H1 (cell line): ENCODE measurements around the gene CCDC33. TPM values are rescaled to one million over a fixed set of nuclear protein-coding genes. Genes with fewer than 3 reads are reported as not detected.

Source experiments
- CTCF ChIA-PET: fragments of 300-600 bp; sonication (Branson Sonifier 250); formaldehyde crosslinking; loops from one replicate; lab custom pipeline; 2021; ENCODE audit not compliant: partially characterized antibody; lab: Charles Lee
- POLR2A ChIA-PET: fragments of 300-600 bp; sonication (Branson Sonifier 250); formaldehyde crosslinking; loops from one replicate; lab custom pipeline; 2021; ENCODE audit warnings: inconsistent platforms; ENCODE audit not compliant: partially characterized antibody; lab: Charles Lee
- DNase-seq, 2 experiments: peaks; one replicate each; pipeline versions ENCODE4 v3.0.0 to v3.0.0-alpha.2; 2010 to 2022; ENCODE audit warnings: low spot score in 2 of 2, low read depth in 1 of 2, mixed read lengths in 1 of 2
- FAIRE-seq: peaks from 2 replicates; lab custom pipeline; 2011; peaks lifted over from hg19 to GRCh38; lab: Jason Lieb, UNC
- H2AFZ ChIP-seq: 2 replicates; pipeline ENCODE4 v1.8.1; 2012; ENCODE audit warnings: low read length, inconsistent platforms
- H2AK5ac ChIP-seq: 2 replicates; pipeline ENCODE4 v1.6.1; 2013; ENCODE audit warnings: low read depth, low read length
- H2BK120ac ChIP-seq: replicated peaks from 2 replicates; pipeline ENCODE3; 2013; ENCODE audit warnings: low read depth, low read length, inconsistent platforms
- H2BK12ac ChIP-seq: 2 replicates; pipeline ENCODE4 v1.6.1; 2013; ENCODE audit warnings: low read depth, low read length
- H2BK15ac ChIP-seq: 2 replicates; pipeline ENCODE4 v1.6.1; 2013; ENCODE audit warnings: low read length
- H2BK20ac ChIP-seq: 2 replicates; pipeline ENCODE4 v1.6.1; 2013; ENCODE audit warnings: low read length
- H2BK5ac ChIP-seq: 2 replicates; pipeline ENCODE4 v1.6.1; 2013; ENCODE audit warnings: low read depth, low read length
- H3K14ac ChIP-seq: 2 replicates; pipeline ENCODE4 v1.6.1; 2013; ENCODE audit warnings: inconsistent platforms; ENCODE audit not compliant: insufficient read length
- H3K18ac ChIP-seq: 2 replicates; pipeline ENCODE4 v1.6.1; 2013; ENCODE audit warnings: low read length; ENCODE audit errors: extremely low read depth
- H3K23ac ChIP-seq: 2 replicates; pipeline ENCODE4 v1.6.1; 2013; ENCODE audit warnings: inconsistent platforms; ENCODE audit not compliant: insufficient read length
- H3K23me2 ChIP-seq: 2 replicates; pipeline ENCODE4 v1.6.1; 2013; ENCODE audit warnings: low read depth, low read length
- H3K27ac ChIP-seq: 2 replicates; pipeline ENCODE4 v1.6.1; 2011; ENCODE audit warnings: low read depth, low read length, inconsistent platforms
- H3K27me3 ChIP-seq, 4 experiments: replicated peaks in 1 of 4; 1 replicate in 1 of 4; 2 replicates in 3 of 4; pipeline versions ENCODE4 v1.6.1 to v1.8.1; 2011 to 2013; ENCODE audit warnings: low read length in 3 of 4, mild to moderate bottlenecking in 3 of 4, inconsistent platforms in 2 of 4, mixed read lengths in 2 of 4, moderate library complexity in 1 of 4; ENCODE audit not compliant: control insufficient read depth in 3 of 4, insufficient read depth in 3 of 4; ENCODE audit errors: extremely low read depth in 1 of 4
- H3K36me3 ChIP-seq, 4 experiments: 2 replicates each; pipeline versions ENCODE4 v1.6.1 to v1.8.1; 2011 to 2013; ENCODE audit warnings: mild to moderate bottlenecking in 4 of 4, low read length in 3 of 4, moderate library complexity in 2 of 4, control low read depth in 1 of 4, inconsistent platforms in 1 of 4; ENCODE audit not compliant: insufficient read depth in 4 of 4, control insufficient read depth in 2 of 4
- H3K4ac ChIP-seq: replicated peaks from 2 replicates; pipeline ENCODE3; 2013; ENCODE audit warnings: low read length, low read depth, mixed read lengths, inconsistent platforms; ENCODE audit not compliant: insufficient read length
- H3K4me1 ChIP-seq, 4 experiments: replicated peaks in 1 of 4; 1 replicate in 1 of 4; 2 replicates in 3 of 4; pipeline versions ENCODE4 v1.6.1 to v1.8.1; 2011 to 2013; ENCODE audit warnings: low read length in 3 of 4, inconsistent platforms in 2 of 4, mixed read lengths in 1 of 4; ENCODE audit not compliant: insufficient read depth in 4 of 4, control insufficient read depth in 3 of 4
- H3K4me2 ChIP-seq, 2 experiments: 2 replicates each; pipeline versions ENCODE4 v1.6.1 to v1.8.1; 2011 to 2013; ENCODE audit warnings: low read depth in 2 of 2, low read length in 2 of 2, control low read depth in 1 of 2, inconsistent platforms in 1 of 2, mild to moderate bottlenecking in 1 of 2; ENCODE audit not compliant: insufficient read depth in 1 of 2
- H3K4me3 ChIP-seq, 4 experiments: fragments of 200-600, 300-600 bp in 1 of 4; sonication (generic), shearing (Covaris generic), sonication (Bioruptor Twin) in 1 of 4; 2 replicates each; pipeline versions ENCODE4 v1.5.1 to v1.8.1; 2011 to 2016; ENCODE audit warnings: low read length in 4 of 4, low read depth in 3 of 4, control low read depth in 2 of 4, inconsistent platforms in 2 of 4, mild to moderate bottlenecking in 2 of 4, mixed read lengths in 1 of 4, moderate library complexity in 1 of 4; ENCODE audit not compliant: insufficient read depth in 2 of 4; ENCODE audit errors: extremely low read depth in 1 of 4
- H3K56ac ChIP-seq: replicated peaks from 2 replicates; pipeline ENCODE3; 2013; ENCODE audit warnings: low read depth, mild to moderate bottlenecking, mixed read lengths, low read length, inconsistent platforms; ENCODE audit not compliant: insufficient read length
- H3K79me1 ChIP-seq: 2 replicates; pipeline ENCODE4 v1.6.1; 2013; ENCODE audit warnings: low read depth, low read length, control low read depth
- H3K79me2 ChIP-seq, 2 experiments: 2 replicates each; pipeline versions ENCODE4 v1.6.1 to v1.8.1; 2012 to 2013; ENCODE audit warnings: low read length in 2 of 2, mild to moderate bottlenecking in 2 of 2, inconsistent platforms in 1 of 2; ENCODE audit not compliant: insufficient read depth in 2 of 2, control insufficient read depth in 1 of 2
- H3K9ac ChIP-seq, 4 experiments: replicated peaks in 1 of 4; 1 replicate in 1 of 4; 2 replicates in 3 of 4; pipeline versions ENCODE4 v1.6.1 to v1.8.1; 2011 to 2013; ENCODE audit warnings: low read depth in 3 of 4, low read length in 3 of 4, control low read depth in 2 of 4, mild to moderate bottlenecking in 2 of 4, moderate library complexity in 2 of 4, inconsistent platforms in 1 of 4; ENCODE audit errors: extremely low read depth in 1 of 4
- H3K9me3 ChIP-seq, 2 experiments: 2 replicates each; pipeline versions ENCODE4 v1.6.1 to v1.8.1; 2012 to 2013; ENCODE audit warnings: mild to moderate bottlenecking in 2 of 2, moderate library complexity in 2 of 2, control low read depth in 1 of 2, inconsistent platforms in 1 of 2, low read depth in 1 of 2, low read length in 1 of 2, mixed read lengths in 1 of 2; ENCODE audit not compliant: insufficient read depth in 2 of 2
- H4K20me1 ChIP-seq, 2 experiments: replicated peaks in 1 of 2; 2 replicates each; pipeline versions ENCODE3 to v1.8.1; 2011 to 2013; ENCODE audit warnings: inconsistent platforms in 2 of 2, low read length in 2 of 2, mild to moderate bottlenecking in 1 of 2; ENCODE audit not compliant: insufficient read depth in 2 of 2, control insufficient read depth in 1 of 2
- H4K5ac ChIP-seq: 2 replicates; pipeline ENCODE4 v1.6.1; 2013; ENCODE audit warnings: low read length, low read depth, mixed read lengths, inconsistent platforms; ENCODE audit not compliant: insufficient read length
- H4K8ac ChIP-seq: 2 replicates; pipeline ENCODE4 v1.8.0; 2013; ENCODE audit warnings: mild to moderate bottlenecking, moderate library complexity, low read length, inconsistent platforms; ENCODE audit not compliant: insufficient read depth; ENCODE audit errors: extremely low read depth
- H4K91ac ChIP-seq: replicated peaks from 2 replicates; pipeline ENCODE3; 2013; ENCODE audit warnings: low read length, mixed read lengths, inconsistent platforms; ENCODE audit not compliant: insufficient read length
- ASH2L ChIP-seq: fragments of 200-600, 300-600 bp; sonication (generic); IDR thresholded peaks from one replicate; pipeline ENCODE4 v1.7.1; 2017; ENCODE audit warnings: low read length
- BACH1 ChIP-seq: IDR thresholded peaks from 2 replicates; pipeline ENCODE4 v1.6.1; 2012; ENCODE audit warnings: low read length, improper control_type of control experiment
- CREB1 ChIP-seq: IDR thresholded peaks from 2 replicates; pipeline ENCODE4 v1.6.1; 2012; ENCODE audit warnings: inconsistent platforms
- NRF1 ChIP-seq: IDR thresholded peaks from 2 replicates; pipeline ENCODE4 v1.6.1; 2011; ENCODE audit warnings: mild to moderate bottlenecking, low read depth, low read length, improper control_type of control experiment
- POLR2AphosphoS5 ChIP-seq: IDR thresholded peaks from 2 replicates; pipeline ENCODE4 v1.6.1; 2011; ENCODE audit warnings: low read depth, low read length
- RAD21 ChIP-seq, 2 experiments: IDR thresholded peaks in 1 of 2; conservative IDR thresholded peaks in 1 of 2; 2 replicates each; pipeline ENCODE4 v1.6.1; 2011; ENCODE audit warnings: low read depth in 2 of 2, low read length in 2 of 2, improper control_type of control experiment in 1 of 2, inconsistent platforms in 1 of 2, mild to moderate bottlenecking in 1 of 2, moderate library complexity in 1 of 2
- SIN3A ChIP-seq, 2 experiments: IDR thresholded peaks in 1 of 2; conservative IDR thresholded peaks in 1 of 2; 2 replicates each; pipeline ENCODE4 v1.6.1; 2011 to 2012; ENCODE audit warnings: low read length in 2 of 2, improper control_type of control experiment in 1 of 2, low read depth in 1 of 2, mild to moderate bottlenecking in 1 of 2
- TBP ChIP-seq: IDR thresholded peaks from 2 replicates; pipeline ENCODE4 v1.6.1; 2011; ENCODE audit warnings: low read depth, low read length, improper control_type of control experiment
- WGBS, 2 experiments: shearing (Covaris generic) in 1 of 2; methylation state at CpG; one replicate each; pipeline versions ENCODE4 v1.1.6 to v1.1.7; 2013 to 2015; ENCODE audit warnings: low lambda C conversion rate in 2 of 2, mixed read lengths in 2 of 2, inconsistent platforms in 1 of 2, low coverage in 1 of 2, missing lambda C conversion rate in 1 of 2; ENCODE audit not compliant: insufficient replicate concordance in 2 of 2, insufficient coverage in 1 of 2, insufficient read length in 1 of 2; ENCODE audit errors: extremely low coverage in 1 of 2, missing lambda C conversion rate in 1 of 2; 5-methylcytosine and 5-hydroxymethylcytosine counted together
- polyA plus RNA-seq, 7 experiments: library from polyadenylated mRNA; depleted of rRNA in 3 of 7; stranded (reverse) in 5 of 7; unstranded in 2 of 7; fragments of >200 nt in 5 of 7; fragments of 200-250 nt in 2 of 7; gene quantifications; 1 replicate in 5 of 7; 2 replicates in 1 of 7; 4 replicates in 1 of 7; pipeline versions ENCODE4 v1.2.1 to v1.2.3, GENCODE V29; 2011 to 2013; ENCODE audit warnings: missing spikeins in 2 of 7, mixed read lengths in 2 of 7
- total RNA-seq: library from RNA; stranded (reverse); fragmentation: NEBNext Ultra II Directional; extraction: Animal tissue kit (Norgen Biotek cat#: 25700); gene quantifications from 2 replicates; pipeline ENCODE4 v1.2.1, GENCODE V29; 2021

Gene CCDC33
- total and polyA plus RNA-seq, 2 of the 8 experiments (the other 6 are each of a cell fraction or from before 2014, with no cell fraction given), result 2.0 to 2.7 TPM

- DNase-seq (no peak), FAIRE-seq (no peak)
- H3K79me1 ChIP-seq, result no peaks in the 10 kb centered on the region
- no peak overlapping the region for H3K23ac ChIP-seq
- no peak overlapping the region for H3K9ac ChIP-seq
- no peak overlapping the region for H3K14ac ChIP-seq
- H2AFZ ChIP-seq, result no peak overlapping the region
- 75% methylated on average over 7 of the region's 8 CpGs; no CpG with 5 or more reads in 1 of the 2 experiments for WGBS, 2 experiments
- no peak overlapping the region for H3K4me2 ChIP-seq
- no peak overlapping the region for H4K8ac ChIP-seq
- no peak overlapping the region for H2BK15ac ChIP-seq
- H2BK5ac ChIP-seq, result no peak overlapping the region
- no peak overlapping the region for H3K4ac ChIP-seq
- no peak overlapping the region for H2BK12ac ChIP-seq
- no peak overlapping the region for H3K18ac ChIP-seq
- H2AK5ac ChIP-seq, result no peak overlapping the region
- no peaks in the 10 kb centered on the region for H3K9me3 ChIP-seq
- H4K5ac ChIP-seq, result no peak overlapping the region
- H4K20me1 ChIP-seq, result no peaks in the 10 kb centered on the region
- no peak overlapping the region for H4K91ac ChIP-seq
- CTCF ChIA-PET, result interaction anchor here (1.2 kb wide), 1 partner anchor 23 kb away, joined by 4 read pairs; no protein-coding TSS in a partner anchor
- no peak overlapping the region for H3K56ac ChIP-seq
- H3K79me2 ChIP-seq, result no peaks in the 10 kb centered on the region
- no peak overlapping the region for H2BK120ac ChIP-seq
- no peak overlapping the region for H3K27ac ChIP-seq
- no peaks in the 10 kb centered on the region for H3K23me2 ChIP-seq
- no peaks in the 10 kb centered on the region for H3K36me3 ChIP-seq
- H3K4me3 ChIP-seq, result no peak overlapping the region
- no peaks in the 10 kb centered on the region; a peak in 1 of 7 replicates for H3K4me1 ChIP-seq
- H2BK20ac ChIP-seq, result no peak overlapping the region
- H3K27me3 ChIP-seq, result no peaks in the 10 kb centered on the region
- TF ChIP-seq RAD21 (IDR thresholded peaks at IDR 0.05 in 1 of 2, conservative IDR thresholded peaks at IDR 0.05 in 1 of 2; ENCODE audit: low read depth in 2 of 2, low read length in 2 of 2) (no peak), SIN3A (conservative IDR thresholded peaks at IDR 0.05 in 1 of 2, IDR thresholded peaks at IDR 0.05 in 1 of 2; ENCODE audit: low read depth in 1 of 2, low read length in 2 of 2) (no peak), ASH2L (no peak), POLR2AphosphoS5 (no peak), CREB1 (no peak), NRF1 (no peak), TBP (no peak), BACH1 (no peak)
- POLR2A ChIA-PET, result interaction anchor here (0.8 kb wide), 1 partner anchor 405 kb away, joined by 3 read pairs; no protein-coding TSS in a partner anchor
Observed at GRCh38 chr15:74343797-74344127, 107.6 kb downstream of the CCDC33 start.
